ENCODE results near the gene CCDC182.

Gene CCDC182

GRCh38 chr17:57756951-57757350 is 11.9 kb upstream of the CCDC182 start:
- no peak for DNase-seq (ENCODE audit: low spot score)

GRCh38 chr17:57755480-57756070 is 10.5 kb upstream of the CCDC182 start:
- no peak for DNase-seq (ENCODE audit: low spot score)

DNA sequence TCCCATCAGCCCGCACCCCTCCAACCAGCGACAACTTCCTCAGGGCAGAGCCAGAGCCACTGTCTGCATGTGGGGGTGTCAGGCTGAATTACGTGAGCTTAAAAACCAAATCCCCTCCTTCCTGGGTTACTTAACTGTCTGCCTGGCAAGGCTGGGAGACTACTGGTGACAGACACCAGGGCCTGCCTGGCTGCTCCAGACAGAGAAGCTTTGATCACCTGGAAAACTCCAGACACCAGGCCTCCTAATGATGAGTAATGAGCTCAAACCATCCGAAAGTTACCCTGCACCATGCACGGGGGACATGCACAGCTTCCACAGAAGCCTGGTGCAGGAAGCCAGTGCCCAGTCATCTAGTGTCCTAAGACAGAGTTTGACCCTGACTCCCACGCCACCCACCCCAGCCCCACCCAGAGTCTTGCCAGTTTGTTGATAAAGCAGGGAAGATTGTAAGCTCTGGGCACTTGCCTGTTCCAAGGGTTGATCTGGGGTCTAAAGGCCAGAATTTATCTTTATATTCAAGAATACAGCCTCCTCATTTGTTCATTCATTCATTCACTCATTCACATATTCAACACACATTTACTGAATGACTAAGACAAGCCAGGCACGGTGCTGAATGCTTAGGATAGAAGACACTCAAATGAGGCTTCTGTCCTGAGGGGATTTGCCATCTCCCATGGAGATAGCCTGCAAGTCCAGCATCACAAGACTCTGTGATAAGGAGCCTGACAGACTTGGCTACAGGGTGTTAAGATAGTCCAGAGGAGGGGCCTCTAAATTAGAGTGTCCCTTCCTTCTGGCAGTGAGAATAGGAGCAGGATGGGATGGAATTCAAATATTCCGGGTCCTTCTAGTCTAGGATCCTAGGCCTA is 7.2 kb upstream of the CCDC182 start:
- DNase-seq (ENCODE audit: low spot score): no peak

GRCh38 chr17:57751348-57751971 is 6.4 kb upstream of the CCDC182 start:
- no peak for DNase-seq (ENCODE audit: low spot score)

DNA sequence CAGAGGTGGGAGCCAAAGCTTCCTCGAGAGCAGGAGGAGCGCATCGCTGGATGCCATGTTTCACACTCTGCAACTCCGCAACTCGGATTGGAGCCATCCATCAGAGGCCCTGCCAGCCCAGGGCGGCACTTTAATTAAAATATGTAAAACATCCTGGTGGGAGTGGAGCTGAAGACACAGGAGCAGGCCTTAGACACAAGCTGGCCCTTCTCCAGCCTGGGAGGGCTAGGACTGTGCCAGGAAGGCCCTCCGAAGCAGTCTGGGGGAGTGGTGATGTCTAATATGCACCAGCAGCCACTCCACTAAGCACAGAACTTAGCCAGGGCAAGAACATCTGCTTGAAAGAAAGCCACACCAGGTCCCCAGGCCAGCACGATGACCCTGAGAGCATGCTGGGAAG is 5.8 kb upstream of the CCDC182 start:
- DNase-seq (ENCODE audit: low spot score): no peak

GRCh38 chr17:57750109-57750871 is 5.2 kb upstream of the CCDC182 start:
- no peak for DNase-seq (ENCODE audit: low spot score)

GRCh38 chr17:57749701-57750100 is 4.6 kb upstream of the CCDC182 start:
- DNase-seq (ENCODE audit: low spot score): no peak

- peak; percentile 34 for DNase-seq (ENCODE audit: low spot score)
These were observed 2.3 kb upstream of the CCDC182 start for GRCh38 chr17:57747221-57748017.

DNA sequence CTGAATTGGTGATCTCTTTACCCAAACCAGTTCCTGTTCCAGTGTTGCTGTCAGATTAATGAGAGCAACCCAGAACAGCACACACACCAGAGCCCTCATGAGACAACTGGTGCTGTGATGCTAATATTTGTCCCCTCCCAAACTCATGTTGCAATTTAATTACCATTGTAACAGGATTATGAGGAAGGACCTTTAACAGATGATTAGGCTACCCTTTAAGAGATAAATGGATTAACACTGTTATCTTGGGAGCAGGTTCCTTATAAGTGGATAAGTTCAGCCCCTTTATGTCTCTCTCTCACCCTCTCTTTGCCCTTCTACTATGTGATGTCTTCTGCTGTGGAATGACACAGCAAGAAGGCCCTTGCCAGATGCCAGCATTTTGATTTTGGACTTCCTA is 1.1 kb upstream of the CCDC182 start:
- DNase-seq (ENCODE audit: low spot score): no peak

GRCh38 chr17:57744195-57745170 is 616 bp downstream of the CCDC182 start:
- DNase-seq (ENCODE audit: low spot score): no peak

GRCh38 chr17:57740235-57740528 is 4.9 kb downstream of the CCDC182 start:
- no peak for DNase-seq (ENCODE audit: low spot score)

DNA sequence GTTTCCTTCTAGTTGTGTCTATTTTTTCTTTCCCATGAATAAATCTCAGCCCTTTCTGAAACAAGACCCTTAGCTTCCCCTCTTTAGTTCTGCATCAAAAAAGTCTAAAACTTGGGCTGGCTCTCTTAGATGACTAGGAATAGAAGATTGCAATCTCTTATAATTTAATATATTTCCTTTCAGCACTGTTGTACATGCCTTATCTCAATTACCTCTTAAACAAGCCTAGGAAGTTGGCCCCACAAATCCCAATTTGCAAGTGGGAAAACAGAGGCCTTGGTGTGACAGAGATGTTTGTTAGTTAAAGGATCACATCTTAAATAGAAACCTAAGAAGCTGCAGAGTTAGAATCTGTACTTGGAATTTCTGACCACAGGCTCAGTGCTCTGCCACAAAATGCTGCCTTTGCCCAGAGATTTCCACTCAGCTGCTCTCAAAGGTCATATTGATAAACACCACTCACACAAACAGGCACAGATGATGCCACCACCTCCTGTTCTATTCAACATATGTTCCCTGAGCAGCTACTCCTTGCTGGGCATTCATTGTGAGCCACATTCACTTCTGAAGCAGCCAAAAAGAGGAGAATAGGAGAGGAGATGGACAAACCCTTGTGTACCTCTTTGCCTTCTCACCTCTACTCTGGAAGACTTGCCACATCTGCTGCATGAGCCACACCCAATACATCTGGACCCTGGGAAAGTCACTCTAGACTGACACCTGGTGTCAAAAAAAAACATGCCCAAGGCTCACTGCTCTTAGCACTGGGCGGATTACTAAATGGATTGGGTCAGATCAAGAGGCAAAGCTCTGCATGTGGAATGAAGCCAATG is 5.5 kb downstream of the CCDC182 start:
- peak; percentile 11 for DNase-seq (ENCODE audit: low spot score)

- no peak for DNase-seq (ENCODE audit: low spot score)
These were observed 7.6 kb downstream of the CCDC182 start for GRCh38 chr17:57737450-57737849.

GRCh38 chr17:57735707-57736106 is 9.4 kb downstream of the CCDC182 start:
- DNase-seq (ENCODE audit: low spot score): no peak

- no peak for DNase-seq (ENCODE audit: low spot score)
These were observed 9.9 kb downstream of the CCDC182 start for GRCh38 chr17:57735230-57735629.

- DNase-seq (ENCODE audit: low spot score): no peak
These were observed 12.0 kb downstream of the CCDC182 start for GRCh38 chr17:57733085-57733484.

DNA sequence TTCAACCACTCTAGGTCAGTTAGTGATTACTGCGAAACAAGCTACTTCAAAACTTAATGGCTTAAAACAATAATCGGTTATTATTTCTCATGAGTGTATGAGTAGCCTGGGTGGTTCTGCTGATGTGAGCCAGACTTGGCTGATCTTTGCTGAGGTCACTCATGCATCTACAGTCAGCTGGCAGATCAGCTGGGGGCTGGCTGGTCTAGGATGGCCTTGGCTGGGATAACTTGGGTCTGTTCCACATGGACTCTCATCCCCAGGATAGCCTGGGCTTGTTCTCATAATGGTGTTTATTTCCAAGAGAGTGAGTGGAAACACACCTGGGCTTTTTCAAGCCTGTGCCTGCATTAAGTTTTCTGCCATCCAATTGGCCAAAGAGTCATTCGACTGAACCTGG is 13.0 kb downstream of the CCDC182 start:
- no peak for DNase-seq (ENCODE audit: low spot score)

GRCh38 chr17:57730026-57730701 is 14.9 kb downstream of the CCDC182 start:
- DNase-seq (ENCODE audit: low spot score): no peak

DNA sequence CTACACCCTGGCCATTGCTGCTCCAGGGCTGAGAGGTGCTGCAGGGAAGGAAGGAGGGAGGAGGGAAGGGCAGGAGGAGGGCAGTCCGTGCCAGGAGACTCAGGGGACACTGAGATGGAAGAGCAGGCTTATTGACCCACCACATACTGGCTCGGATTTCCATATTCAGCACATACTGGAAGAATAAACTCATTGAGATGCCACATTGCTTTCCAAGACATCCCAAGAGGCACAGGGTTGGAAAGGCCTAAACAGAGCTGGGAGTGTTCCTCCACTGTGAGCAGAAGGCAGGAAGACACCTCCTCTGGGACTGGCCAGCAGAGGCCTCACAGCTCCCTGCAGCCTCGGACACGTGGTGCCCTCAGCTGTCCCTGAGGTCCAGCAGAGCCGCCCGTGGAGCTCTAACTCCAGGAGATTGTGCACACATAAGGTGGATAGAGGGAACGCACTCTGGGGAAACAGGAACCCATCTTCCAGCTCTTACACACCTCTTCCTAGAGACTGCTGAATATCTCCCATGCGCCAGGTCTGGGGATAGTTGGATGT is 17.4 kb downstream of the CCDC182 start:
- no peak for DNase-seq (ENCODE audit: low spot score)

All from hematopoietic multipotent progenitor cell treated with erythropoietin and hydrocortisone succinate and interleukin-3 and kit ligand, for 15 days (in vitro differentiated cells).